Gastrocnemius medialis (tissue), 4 donors: Measurements from ENCODE around the gene CGNL1.

Experiments
- CTCF ChIP-seq, 5 experiments: fragments of 450-650 bp in 3 of 5; fragments of 200-600 bp in 2 of 5; sonication (generic) in 2 of 5; IDR thresholded peaks in 4 of 5; conservative IDR thresholded peaks in 1 of 5; 1 replicate in 4 of 5; 2 replicates in 1 of 5; pipeline ENCODE4 v1.5.1; 2016 to 2019; ENCODE audit warnings: antibody characterized with exemption in 5 of 5, mild to moderate bottlenecking in 3 of 5, moderate library complexity in 3 of 5
- POLR2A ChIP-seq, 2 donors: fragments of 450-650 bp; IDR thresholded peaks; one replicate each; pipeline ENCODE4 v1.6.1; 2017; ENCODE audit warnings: antibody characterized with exemption in 2 of 2, mild to moderate bottlenecking in 2 of 2, moderate library complexity in 2 of 2

GRCh38 chr15:57565311-57565710 is 189.0 kb downstream of the CGNL1 start:
- TF ChIP-seq CTCF (IDR thresholded peaks at IDR 0.05 in 4 of 5, conservative IDR thresholded peaks at IDR 0.05 in 1 of 5) (no peak), POLR2A (IDR thresholded peaks at IDR 0.05) (no peak)
